GM23338 (cell line): Measurements from ENCODE around the gene SFT2D3. TPM values are rescaled to one million over a fixed set of nuclear protein-coding genes. Genes with fewer than 3 reads are reported as not detected.

ENCODE experiments used
- ATAC-seq: fragments of 200-7000 bp; cut with Tn5 transposase; 3 replicates; pipeline ENCODE4 v1.9.1; 2020
- DNase-seq: peaks from one replicate; pipeline ENCODE4 v3.0.0-alpha.2; 2015; ENCODE audit warnings: low spot score
- H2AFZ ChIP-seq: fragments of 200-600 bp; sonication (generic); 2 replicates; pipeline ENCODE4 v1.8.0; 2016; ENCODE audit warnings: antibody characterized with exemption, mild to moderate bottlenecking, moderate library complexity
- H3F3A ChIP-seq: fragments of 200-600 bp; sonication (generic); replicated peaks from 2 replicates; pipeline ENCODE4 v1.8.0; 2017; ENCODE audit warnings: antibody characterized with exemption, mixed run types, low read depth
- H3K27ac ChIP-seq: fragments of 200-600 bp; sonication (generic); 2 replicates; pipeline ENCODE4 v1.6.1; 2016; ENCODE audit warnings: low read depth
- H3K27me3 ChIP-seq: fragments of 200-600 bp; sonication (generic); 2 replicates; pipeline ENCODE4 v1.8.0; 2016; ENCODE audit warnings: mild to moderate bottlenecking, mixed run types, moderate library complexity; ENCODE audit not compliant: insufficient read depth
- H3K36me3 ChIP-seq: fragments of 200-600 bp; sonication (generic); 2 replicates; pipeline ENCODE4 v1.8.0; 2016; ENCODE audit warnings: mild to moderate bottlenecking; ENCODE audit not compliant: insufficient read depth
- H3K4me1 ChIP-seq: fragments of 200-600 bp; sonication (generic); 2 replicates; pipeline ENCODE4 v1.8.0; 2016; ENCODE audit warnings: mild to moderate bottlenecking, moderate library complexity; ENCODE audit not compliant: insufficient read depth
- H3K4me2 ChIP-seq: fragments of 200-600 bp; sonication (generic); 2 replicates; pipeline ENCODE4 v1.7.1; 2017; ENCODE audit warnings: mixed run types
- H3K4me3 ChIP-seq: fragments of 200-600 bp; sonication (generic); 2 replicates; pipeline ENCODE4 v1.6.1; 2016; ENCODE audit warnings: mixed run types
- H3K79me2 ChIP-seq: fragments of 200-600 bp; sonication (generic); replicated peaks from 2 replicates; pipeline ENCODE4 v1.8.0; 2017; ENCODE audit warnings: mild to moderate bottlenecking; ENCODE audit not compliant: insufficient read depth
- H3K9me2 ChIP-seq: fragments of 200-600 bp; sonication (generic); 2 replicates; pipeline ENCODE4 v1.8.0; 2017; ENCODE audit not compliant: insufficient read depth
- H4K20me1 ChIP-seq: fragments of 200-600 bp; sonication (generic); replicated peaks from 2 replicates; pipeline ENCODE4 v1.8.0; 2017; ENCODE audit warnings: mild to moderate bottlenecking; ENCODE audit not compliant: insufficient read depth
- H3K27ac Mint-ChIP-seq: 2 replicates; pipeline ENCODE4 v1.8.0; 2020; ENCODE audit warnings: inconsistent platforms, mild to moderate bottlenecking, moderate library complexity, mixed read lengths
- H3K27me3 Mint-ChIP-seq: 3 replicates; pipeline ENCODE4 v1.8.0; 2022; ENCODE audit warnings: low read depth, mild to moderate bottlenecking, moderate library complexity, mixed read lengths, inconsistent platforms; ENCODE audit not compliant: insufficient read depth, poor library complexity
- H3K36me3 Mint-ChIP-seq: 3 replicates; pipeline ENCODE4 v1.8.0; 2021; ENCODE audit warnings: low read depth, mild to moderate bottlenecking, inconsistent platforms, moderate library complexity, mixed read lengths
- H3K4me1 Mint-ChIP-seq: 3 replicates; pipeline ENCODE4 v1.8.0; 2020; ENCODE audit warnings: mild to moderate bottlenecking, inconsistent platforms, mixed read lengths
- H3K4me3 Mint-ChIP-seq: 3 replicates; pipeline ENCODE4 v1.8.0; 2021; ENCODE audit warnings: moderate library complexity, mild to moderate bottlenecking, inconsistent platforms, mixed read lengths
- H3K9me3 Mint-ChIP-seq: 3 replicates; pipeline ENCODE4 v1.8.0; 2020; ENCODE audit warnings: moderate library complexity, mild to moderate bottlenecking, inconsistent platforms, mixed read lengths
- CREB1 ChIP-seq: fragments of 250-450 bp; sonication (Bioruptor Pico); IDR thresholded peaks from 2 replicates; pipeline ENCODE4 v1.5.0; 2020; ENCODE audit warnings: low read depth, mild to moderate bottlenecking, moderate library complexity
- EZH2phosphoT487 ChIP-seq: fragments of 200-600 bp; sonication (generic); IDR thresholded peaks from one replicate; pipeline ENCODE4 v1.8.1; 2018; ENCODE audit warnings: antibody characterized with exemption; ENCODE audit not compliant: unreplicated experiment
- NANOG ChIP-seq: IDR thresholded peaks from 2 replicates; pipeline ENCODE4 v1.6.1; 2016; ENCODE audit warnings: antibody characterized with exemption, borderline replicate concordance
- POLR2AphosphoS5 ChIP-seq: IDR thresholded peaks from 2 replicates; pipeline ENCODE4 v1.6.1; 2016; ENCODE audit warnings: antibody characterized with exemption, low read depth
- STAT1 ChIP-seq: IDR thresholded peaks from one replicate; pipeline ENCODE4 v1.6.1; 2016; ENCODE audit warnings: antibody characterized with exemption; ENCODE audit not compliant: unreplicated experiment
- ZNF114 ChIP-seq: fragments of 250-450 bp; sonication (Bioruptor Pico); IDR thresholded peaks from 2 replicates; pipeline ENCODE4 v1.5.0; 2020; ENCODE audit warnings: mild to moderate bottlenecking, moderate library complexity
- polyA plus RNA-seq: library from polyadenylated mRNA; unstranded; fragments of >200 nt; fragmentation: Nextera tagmentation; extraction: Ambion mirVana; gene quantifications from 2 replicates; pipeline ENCODE4 v1.2.1, GENCODE V29; 2016
- total RNA-seq: library from RNA; depleted of rRNA; stranded (reverse); fragments of >200 nt; shearing (Covaris generic); gene quantifications from 2 replicates; pipeline ENCODE4 v1.2.3, GENCODE V29; 2014
- TF ChIP-seq, protein P1 (sequence below): IDR thresholded peaks from one replicate; pipeline ENCODE4 v1.6.1; 2018; ENCODE audit warnings: antibody characterized with exemption; ENCODE audit not compliant: unreplicated experiment
- TF ChIP-seq, protein P2 (sequence below), 2 experiments: fragments of 200-600 bp in 1 of 2; sonication (generic) in 1 of 2; conservative IDR thresholded peaks; 2 replicates each; pipeline versions ENCODE4 v1.5.1 to v1.6.1; 2016 to 2017; ENCODE audit warnings: antibody characterized with exemption in 2 of 2, low read depth in 2 of 2, mild to moderate bottlenecking in 2 of 2, moderate library complexity in 1 of 2
- TF ChIP-seq, protein P3 (sequence below): IDR thresholded peaks from 2 replicates; pipeline ENCODE4 v1.6.1; 2016; ENCODE audit warnings: antibody characterized with exemption

SFT2D3 gene
- total and polyA plus RNA-seq, 2 experiments from 2014 or later, result 13.7 TPM; not detected in 1

DNA sequence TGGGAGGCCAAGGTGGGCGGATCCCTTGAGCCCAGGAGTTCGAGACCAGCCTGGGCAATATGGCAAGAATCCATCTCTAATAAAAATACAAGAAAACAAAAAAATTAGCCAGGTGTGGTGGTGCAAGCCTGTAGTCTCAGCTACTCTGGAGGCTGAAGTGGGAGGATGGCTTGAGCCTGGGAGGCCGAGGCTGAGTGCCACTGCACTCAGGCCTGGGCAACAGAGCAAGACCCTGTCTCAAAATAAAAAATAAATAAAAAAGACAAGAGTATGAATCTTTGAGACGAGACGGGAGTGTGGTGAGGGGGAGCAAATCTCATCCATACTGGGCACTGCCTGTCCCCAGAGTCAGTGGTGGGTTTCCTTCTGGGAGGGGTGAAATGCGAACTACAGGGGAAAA lies 43.2 kb upstream of the SFT2D3 start (continued):
- TF ChIP-seq STAT1 (no peak), EZH2phosphoT487 (no peak), NANOG (no peak), CREB1 (CRISPR knock-in tag) (no peak)
- TF ChIP-seq, protein P1, sequence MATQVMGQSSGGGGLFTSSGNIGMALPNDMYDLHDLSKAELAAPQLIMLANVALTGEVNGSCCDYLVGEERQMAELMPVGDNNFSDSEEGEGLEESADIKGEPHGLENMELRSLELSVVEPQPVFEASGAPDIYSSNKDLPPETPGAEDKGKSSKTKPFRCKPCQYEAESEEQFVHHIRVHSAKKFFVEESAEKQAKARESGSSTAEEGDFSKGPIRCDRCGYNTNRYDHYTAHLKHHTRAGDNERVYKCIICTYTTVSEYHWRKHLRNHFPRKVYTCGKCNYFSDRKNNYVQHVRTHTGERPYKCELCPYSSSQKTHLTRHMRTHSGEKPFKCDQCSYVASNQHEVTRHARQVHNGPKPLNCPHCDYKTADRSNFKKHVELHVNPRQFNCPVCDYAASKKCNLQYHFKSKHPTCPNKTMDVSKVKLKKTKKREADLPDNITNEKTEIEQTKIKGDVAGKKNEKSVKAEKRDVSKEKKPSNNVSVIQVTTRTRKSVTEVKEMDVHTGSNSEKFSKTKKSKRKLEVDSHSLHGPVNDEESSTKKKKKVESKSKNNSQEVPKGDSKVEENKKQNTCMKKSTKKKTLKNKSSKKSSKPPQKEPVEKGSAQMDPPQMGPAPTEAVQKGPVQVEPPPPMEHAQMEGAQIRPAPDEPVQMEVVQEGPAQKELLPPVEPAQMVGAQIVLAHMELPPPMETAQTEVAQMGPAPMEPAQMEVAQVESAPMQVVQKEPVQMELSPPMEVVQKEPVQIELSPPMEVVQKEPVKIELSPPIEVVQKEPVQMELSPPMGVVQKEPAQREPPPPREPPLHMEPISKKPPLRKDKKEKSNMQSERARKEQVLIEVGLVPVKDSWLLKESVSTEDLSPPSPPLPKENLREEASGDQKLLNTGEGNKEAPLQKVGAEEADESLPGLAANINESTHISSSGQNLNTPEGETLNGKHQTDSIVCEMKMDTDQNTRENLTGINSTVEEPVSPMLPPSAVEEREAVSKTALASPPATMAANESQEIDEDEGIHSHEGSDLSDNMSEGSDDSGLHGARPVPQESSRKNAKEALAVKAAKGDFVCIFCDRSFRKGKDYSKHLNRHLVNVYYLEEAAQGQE, result no peak

DNA sequence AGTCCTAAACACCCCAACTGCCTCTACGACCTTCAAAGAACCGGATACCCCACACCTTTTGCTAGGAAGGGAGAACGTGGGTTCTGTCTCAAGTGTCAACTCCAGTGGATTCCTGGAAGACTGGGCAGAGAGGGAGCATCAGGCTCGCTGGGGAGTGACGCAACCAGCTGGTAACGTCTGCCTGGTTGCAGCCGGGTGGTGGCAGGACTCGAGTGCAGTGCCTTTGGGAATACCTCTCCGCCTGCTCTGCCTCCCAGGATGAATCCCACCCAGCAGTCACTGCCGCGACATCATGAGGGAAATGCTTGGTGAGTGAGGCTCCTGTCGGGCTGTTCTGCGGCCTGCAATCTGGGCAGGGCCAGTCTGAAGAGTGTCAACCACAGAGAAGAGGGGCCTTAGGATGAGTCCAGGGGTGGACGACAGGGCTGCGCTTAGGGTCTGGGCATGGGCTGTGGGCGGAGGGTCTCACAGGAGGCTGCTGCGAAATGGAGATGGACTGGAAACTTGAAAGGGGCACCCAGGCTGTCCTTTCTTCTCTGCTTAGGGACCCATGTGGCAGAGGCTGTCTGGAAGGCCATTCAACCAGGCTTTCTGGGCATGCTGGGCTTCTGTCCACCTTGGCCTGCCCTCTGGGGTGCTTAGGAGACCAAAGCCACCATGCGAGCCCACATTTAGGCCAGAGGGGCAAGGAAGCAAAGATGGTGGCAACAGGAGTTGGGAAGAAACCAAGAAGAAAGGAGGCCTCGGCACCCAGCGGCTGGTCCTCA lies 42.5 kb upstream of the SFT2D3 start:
- ATAC-seq (no peak), DNase-seq (no peak)
- H2AFZ ChIP-seq, result no peak overlapping the region
- Mint-ChIP-seq H3K9me3 (no peaks in the 10 kb centered on the region), H3K27me3 (peaks cover 18% of the 10 kb centered on the region), H3K27ac (no peak overlapping the region), H3K36me3 (no peaks in the 10 kb centered on the region; the same call in 2 of the 3 replicates), H3K4me1 (peaks cover 9% of the 10 kb centered on the region), H3K4me3 (no peak overlapping the region)
- H3K27me3 ChIP-seq, result peaks cover 12% of the 10 kb centered on the region
- H3F3A ChIP-seq, result no peaks in the 10 kb centered on the region
- no peaks in the 10 kb centered on the region; the same call in 1 of the 2 replicates for H4K20me1 ChIP-seq
- no peaks in the 10 kb centered on the region for H3K9me2 ChIP-seq
- H3K79me2 ChIP-seq, result no peaks in the 10 kb centered on the region
- no peaks in the 10 kb centered on the region for H3K36me3 ChIP-seq
- no peak overlapping the region for H3K4me2 ChIP-seq
- TF ChIP-seq, protein P2, sequence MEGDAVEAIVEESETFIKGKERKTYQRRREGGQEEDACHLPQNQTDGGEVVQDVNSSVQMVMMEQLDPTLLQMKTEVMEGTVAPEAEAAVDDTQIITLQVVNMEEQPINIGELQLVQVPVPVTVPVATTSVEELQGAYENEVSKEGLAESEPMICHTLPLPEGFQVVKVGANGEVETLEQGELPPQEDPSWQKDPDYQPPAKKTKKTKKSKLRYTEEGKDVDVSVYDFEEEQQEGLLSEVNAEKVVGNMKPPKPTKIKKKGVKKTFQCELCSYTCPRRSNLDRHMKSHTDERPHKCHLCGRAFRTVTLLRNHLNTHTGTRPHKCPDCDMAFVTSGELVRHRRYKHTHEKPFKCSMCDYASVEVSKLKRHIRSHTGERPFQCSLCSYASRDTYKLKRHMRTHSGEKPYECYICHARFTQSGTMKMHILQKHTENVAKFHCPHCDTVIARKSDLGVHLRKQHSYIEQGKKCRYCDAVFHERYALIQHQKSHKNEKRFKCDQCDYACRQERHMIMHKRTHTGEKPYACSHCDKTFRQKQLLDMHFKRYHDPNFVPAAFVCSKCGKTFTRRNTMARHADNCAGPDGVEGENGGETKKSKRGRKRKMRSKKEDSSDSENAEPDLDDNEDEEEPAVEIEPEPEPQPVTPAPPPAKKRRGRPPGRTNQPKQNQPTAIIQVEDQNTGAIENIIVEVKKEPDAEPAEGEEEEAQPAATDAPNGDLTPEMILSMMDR (conservative IDR thresholded peaks at IDR 0.05; ENCODE audit: low read depth in 2 of 2), result no peak
- TF ChIP-seq, protein P3, sequence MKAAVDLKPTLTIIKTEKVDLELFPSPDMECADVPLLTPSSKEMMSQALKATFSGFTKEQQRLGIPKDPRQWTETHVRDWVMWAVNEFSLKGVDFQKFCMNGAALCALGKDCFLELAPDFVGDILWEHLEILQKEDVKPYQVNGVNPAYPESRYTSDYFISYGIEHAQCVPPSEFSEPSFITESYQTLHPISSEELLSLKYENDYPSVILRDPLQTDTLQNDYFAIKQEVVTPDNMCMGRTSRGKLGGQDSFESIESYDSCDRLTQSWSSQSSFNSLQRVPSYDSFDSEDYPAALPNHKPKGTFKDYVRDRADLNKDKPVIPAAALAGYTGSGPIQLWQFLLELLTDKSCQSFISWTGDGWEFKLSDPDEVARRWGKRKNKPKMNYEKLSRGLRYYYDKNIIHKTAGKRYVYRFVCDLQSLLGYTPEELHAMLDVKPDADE, result no peak
- TF ChIP-seq NANOG, result no peak
- TF ChIP-seq, protein P1, result no peak
- TF ChIP-seq POLR2AphosphoS5, result no peak
- TF ChIP-seq ZNF114 (CRISPR knock-in tag), result no peak
- H3K27ac ChIP-seq, result no peak overlapping the region
- H3K4me3 ChIP-seq, result no peak overlapping the region
- H3K4me1 ChIP-seq, result no peaks in the 10 kb centered on the region
